AG04450 (cell line): ENCODE results near the gene DGCR2. TPM values are rescaled to one million over a fixed set of nuclear protein-coding genes. Genes with fewer than 3 reads are reported as not detected.

ENCODE experiments used
- CTCF ChIA-PET: fragments of 300-600, 350-600 bp; formaldehyde crosslinking; extraction: SDS; loops from one replicate; lab custom pipeline; 2022; ENCODE audit warnings: antibody characterized with exemption, inconsistent platforms; lab: Charles Lee
- POLR2A ChIA-PET: fragments of 350-600 bp; formaldehyde crosslinking; extraction: SDS; loops from one replicate; lab custom pipeline; 2021; ENCODE audit warnings: antibody characterized with exemption, inconsistent platforms; lab: Yijun Ruan, JAX
- DNase-seq: peaks from one replicate; pipeline ENCODE4 v3.0.0-alpha.2; 2011; ENCODE audit warnings: low read depth, low spot score
- H3K27ac ChIP-seq: one replicate; pipeline ENCODE4 v1.5.1; 2012; ENCODE audit warnings: low read depth, low read length, control low read depth
- H3K27me3 ChIP-seq: one replicate; pipeline ENCODE4 v1.6.0; 2012; ENCODE audit warnings: low read length; ENCODE audit not compliant: control insufficient read depth, insufficient read depth
- H3K4me3 ChIP-seq: 2 replicates; pipeline ENCODE4 v1.5.1; 2011; ENCODE audit warnings: mild to moderate bottlenecking, low read depth, low read length, control low read depth
- H3K9me3 ChIP-seq: 2 replicates; pipeline ENCODE4 v1.5.1; 2012; ENCODE audit warnings: low read length; ENCODE audit not compliant: control insufficient read depth, insufficient read depth
- polyA plus RNA-seq: library from polyadenylated mRNA; depleted of rRNA; stranded (reverse); fragments of >200 nt; gene quantifications from 2 replicates; pipeline ENCODE4 v1.2.3, GENCODE V29; 2011
- TF ChIP-seq, protein P1 (sequence below): IDR thresholded peaks from 2 replicates; pipeline ENCODE4 v1.5.1; 2011; ENCODE audit warnings: low read depth, low read length, control low read depth, inconsistent platforms

Gene DGCR2
- polyA plus RNA-seq, 1 experiment: 23.0 TPM

DNA sequence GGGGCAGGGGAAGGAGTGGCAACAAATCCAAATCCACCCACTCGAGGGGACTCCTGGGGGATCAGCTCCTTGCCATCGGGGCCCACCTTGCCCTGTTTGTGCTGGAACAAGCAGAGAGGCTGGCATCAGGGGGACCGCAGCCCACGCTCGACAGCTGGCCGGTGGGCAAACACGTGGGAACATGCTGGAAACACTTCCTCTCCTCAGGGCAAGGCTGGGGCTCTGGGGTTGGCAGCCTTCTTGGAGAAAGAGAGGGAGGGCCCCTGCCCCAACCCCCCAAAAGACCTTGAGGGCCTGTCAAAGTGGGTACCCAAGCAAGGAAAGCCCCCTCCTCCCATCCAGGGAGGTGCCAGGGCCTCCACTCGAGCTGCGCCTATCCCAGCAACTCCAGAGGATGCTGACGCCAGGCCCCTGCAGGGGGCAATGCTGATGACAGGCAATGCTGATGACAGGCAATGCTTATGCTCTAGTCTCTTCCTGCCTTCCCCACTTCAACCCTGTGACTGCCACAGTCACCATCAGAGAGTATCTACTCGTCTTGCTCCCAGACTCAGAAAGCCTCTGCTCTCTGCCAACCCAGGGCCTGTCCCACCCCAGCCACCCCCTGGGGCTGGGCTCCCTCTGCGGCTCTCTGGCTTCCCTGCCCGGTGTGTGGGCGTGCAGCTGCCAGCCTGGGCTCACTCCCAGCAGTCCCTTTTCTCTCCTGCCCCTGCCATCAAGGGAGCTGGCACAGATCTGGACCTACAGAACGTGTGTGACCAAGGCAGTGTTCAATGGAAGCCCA is 16.2 kb upstream of the DGCR2 start:
- TF ChIP-seq, protein P1, sequence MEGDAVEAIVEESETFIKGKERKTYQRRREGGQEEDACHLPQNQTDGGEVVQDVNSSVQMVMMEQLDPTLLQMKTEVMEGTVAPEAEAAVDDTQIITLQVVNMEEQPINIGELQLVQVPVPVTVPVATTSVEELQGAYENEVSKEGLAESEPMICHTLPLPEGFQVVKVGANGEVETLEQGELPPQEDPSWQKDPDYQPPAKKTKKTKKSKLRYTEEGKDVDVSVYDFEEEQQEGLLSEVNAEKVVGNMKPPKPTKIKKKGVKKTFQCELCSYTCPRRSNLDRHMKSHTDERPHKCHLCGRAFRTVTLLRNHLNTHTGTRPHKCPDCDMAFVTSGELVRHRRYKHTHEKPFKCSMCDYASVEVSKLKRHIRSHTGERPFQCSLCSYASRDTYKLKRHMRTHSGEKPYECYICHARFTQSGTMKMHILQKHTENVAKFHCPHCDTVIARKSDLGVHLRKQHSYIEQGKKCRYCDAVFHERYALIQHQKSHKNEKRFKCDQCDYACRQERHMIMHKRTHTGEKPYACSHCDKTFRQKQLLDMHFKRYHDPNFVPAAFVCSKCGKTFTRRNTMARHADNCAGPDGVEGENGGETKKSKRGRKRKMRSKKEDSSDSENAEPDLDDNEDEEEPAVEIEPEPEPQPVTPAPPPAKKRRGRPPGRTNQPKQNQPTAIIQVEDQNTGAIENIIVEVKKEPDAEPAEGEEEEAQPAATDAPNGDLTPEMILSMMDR: no peak
- no peak overlapping the region for H3K27ac ChIP-seq
- no peaks in the 10 kb centered on the region for H3K9me3 ChIP-seq
- no peaks in the 10 kb centered on the region for H3K27me3 ChIP-seq
- ChIA-PET CTCF (no interaction called here), POLR2A (no interaction called here)
- DNase-seq: no peak
- H3K4me3 ChIP-seq: no peak overlapping the region

DNA sequence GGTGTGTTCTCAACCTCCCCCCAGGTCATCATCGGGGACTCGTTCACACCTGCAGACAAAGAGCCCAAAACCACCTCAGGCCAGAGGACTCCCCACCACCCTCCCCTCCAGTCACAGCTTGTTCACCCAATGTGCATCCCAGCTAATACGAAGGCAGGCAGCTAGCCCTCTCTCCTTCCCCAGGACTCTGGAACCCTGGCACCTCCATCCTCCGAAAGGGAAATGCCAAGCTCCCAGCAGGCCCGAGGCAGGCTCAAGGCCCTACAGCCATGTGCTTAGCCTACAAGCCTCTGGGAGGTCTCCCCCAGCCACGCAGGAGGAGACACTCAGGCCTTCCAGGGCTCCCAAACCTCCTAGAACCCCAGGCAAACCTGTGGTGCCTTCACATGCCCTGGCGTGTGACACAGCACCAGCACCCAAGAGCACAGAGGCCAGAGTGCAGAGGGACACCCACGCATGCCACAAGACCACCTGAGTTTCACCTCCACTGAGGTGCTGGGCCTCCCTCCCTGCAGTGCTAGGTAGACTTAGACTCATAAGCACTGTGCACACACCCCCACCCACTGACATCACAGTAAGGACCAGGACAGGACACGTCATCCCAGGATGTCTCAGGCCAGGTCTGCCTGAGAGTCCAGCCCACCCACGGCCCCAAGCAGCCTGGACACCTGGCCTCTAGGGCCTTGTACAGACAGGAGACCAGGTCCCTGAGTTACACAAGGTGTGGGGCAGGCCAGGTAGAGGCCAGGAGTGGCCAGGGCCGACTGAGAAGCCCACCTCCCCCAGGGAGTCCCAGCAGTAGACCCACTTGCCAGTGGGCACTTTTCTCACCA is 15.4 kb upstream of the DGCR2 start:
- ChIA-PET CTCF (no interaction called here), POLR2A (no interaction called here)
- TF ChIP-seq, protein P1: no peak
- Histone ChIP-seq H3K9me3 (no peaks in the 10 kb centered on the region), H3K27ac (no peak overlapping the region), H3K27me3 (no peaks in the 10 kb centered on the region), H3K4me3 (no peak overlapping the region)
- no peak for DNase-seq

DNA sequence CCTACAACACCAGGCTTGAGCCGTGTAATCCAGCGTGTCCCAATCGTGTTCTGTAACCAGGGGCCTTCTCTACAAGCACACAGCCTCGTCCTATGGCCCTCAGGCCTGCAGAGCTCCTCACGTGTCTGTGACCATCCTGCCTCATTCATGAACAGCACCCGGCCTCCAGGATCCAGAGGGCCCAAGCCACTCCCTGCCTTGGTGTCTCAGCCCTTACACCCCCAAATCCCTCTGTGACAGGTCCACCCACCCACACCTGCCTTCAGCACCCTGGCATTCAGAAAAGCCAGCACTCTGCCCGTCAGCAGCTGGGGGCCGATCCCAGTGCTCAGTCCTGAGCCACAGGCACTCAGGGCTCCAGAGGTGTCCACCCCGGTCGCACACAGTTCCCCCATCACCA is 14.7 kb upstream of the DGCR2 start:
- Histone ChIP-seq H3K9me3 (no peaks in the 10 kb centered on the region; the same call in 1 of the 2 replicates), H3K4me3 (no peak overlapping the region), H3K27me3 (no peaks in the 10 kb centered on the region), H3K27ac (no peak overlapping the region)
- DNase-seq: no peak
- ChIA-PET CTCF (no interaction called here), POLR2A (no interaction called here)
- TF ChIP-seq, protein P1: no peak

DNA sequence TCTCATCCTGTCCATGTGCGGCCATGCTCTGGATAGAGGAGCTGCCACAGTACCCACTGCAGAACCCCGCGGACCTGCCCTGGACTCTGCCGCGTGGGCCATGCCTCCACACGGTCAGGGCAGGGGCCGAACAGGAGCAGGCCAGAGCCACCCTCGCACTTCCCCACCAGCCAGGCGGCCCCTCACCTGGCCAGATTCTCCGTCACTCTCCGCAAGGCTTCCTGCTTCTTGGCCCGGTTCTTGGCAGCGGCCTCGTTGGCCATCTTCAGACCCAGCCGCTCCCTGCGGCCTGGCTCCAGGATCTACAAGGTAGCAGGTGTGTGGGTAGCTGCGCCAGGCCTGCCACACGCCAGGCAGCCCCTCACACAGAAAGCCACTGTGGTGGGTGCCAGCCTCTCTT is 12.7 kb upstream of the DGCR2 start:
- ChIA-PET CTCF (interaction anchor here (0.7 to 1.4 kb wide), 2 partner anchors 10 kb away, joined by 3 to 5 read pairs; partner anchors contain the start of gene ESS2), POLR2A (interaction anchor here (0.9 kb wide), 1 partner anchor 10 kb away, joined by 4 read pairs; the partner anchor contains the start of gene ESS2)
- TF ChIP-seq, protein P1: no peak
- DNase-seq: no peak
- Histone ChIP-seq H3K9me3 (no peaks in the 10 kb centered on the region; the same call in 1 of the 2 replicates), H3K4me3 (no peak overlapping the region), H3K27me3 (no peaks in the 10 kb centered on the region), H3K27ac (no peak overlapping the region)
